Lung (tissue), 12 donors: ENCODE measurements around the gene AHRR. TPM values are rescaled to one million over a fixed set of nuclear protein-coding genes. Genes with fewer than 3 reads are reported as not detected.
"Not testable (repeated sequence)": the region's sequence is repeated elsewhere in the genome, so short reads cannot be mapped to it uniquely, and the experiment has no call there.

Experiments used
- ATAC-seq: fragments of 200-7000 bp; cut with Tn5 transposase; one replicate; pipeline ENCODE4 v1.9.1; 2020; ENCODE audit warnings: moderate number of reproducible peaks; ENCODE audit not compliant: insufficient read depth, low FRiP score
- DNase-seq, 3 donors: peaks; one replicate each; pipeline ENCODE4 v3.0.0-alpha.2; 2013 to 2017
- H3K27ac ChIP-seq, 2 donors: one replicate each; pipeline ENCODE4 v1.5.1; 2013; ENCODE audit warnings: mild to moderate bottlenecking in 2 of 2, moderate library complexity in 2 of 2, control low read depth in 1 of 2, inconsistent platforms in 1 of 2, low read depth in 1 of 2, low read length in 1 of 2
- H3K27me3 ChIP-seq, 3 donors: one replicate each; pipeline ENCODE4 v1.5.1; 2013; ENCODE audit warnings: low read length in 2 of 3; ENCODE audit not compliant: control insufficient read depth in 3 of 3, insufficient read depth in 3 of 3
- H3K36me3 ChIP-seq, 4 donors: one replicate each; pipeline ENCODE4 v1.5.1; 2013; ENCODE audit warnings: low read length in 4 of 4, mild to moderate bottlenecking in 1 of 4, moderate library complexity in 1 of 4; ENCODE audit not compliant: control insufficient read depth in 4 of 4, insufficient read depth in 4 of 4
- H3K4me1 ChIP-seq, 5 donors: one replicate each; pipeline ENCODE4 v1.5.1; 2013; ENCODE audit warnings: low read length in 5 of 5, mild to moderate bottlenecking in 2 of 5, moderate library complexity in 1 of 5; ENCODE audit not compliant: control insufficient read depth in 5 of 5, insufficient read depth in 5 of 5
- H3K4me3 ChIP-seq: one replicate; pipeline ENCODE4 v1.5.1; 2013; ENCODE audit warnings: mild to moderate bottlenecking, control low read depth, moderate library complexity
- H3K9ac ChIP-seq, 2 donors: one replicate each; pipeline ENCODE4 v1.5.1; 2013; ENCODE audit warnings: low read length in 2 of 2, control low read depth in 1 of 2; ENCODE audit not compliant: insufficient read depth in 1 of 2
- H3K9me3 ChIP-seq, 4 donors: one replicate each; pipeline ENCODE4 v1.5.1; 2013; ENCODE audit warnings: low read length in 3 of 4, mild to moderate bottlenecking in 1 of 4, moderate library complexity in 1 of 4; ENCODE audit not compliant: control insufficient read depth in 4 of 4, insufficient read depth in 3 of 4
- WGBS, 2 donors: extraction: QIAGEN DNeasy Blood & Tissue Kit; methylation state at CpG; one replicate each; pipeline ENCODE4 v1.1.7; 2013; 5-methylcytosine and 5-hydroxymethylcytosine counted together
- polyA plus RNA-seq, 2 donors: library from polyadenylated mRNA; stranded (reverse); fragments of 200-250 nt; gene quantifications; one replicate each; pipeline ENCODE4 v1.2.1, GENCODE V29; 2013
- total RNA-seq, 2 donors: library from RNA; depleted of rRNA in 1 of 2; stranded (reverse); fragments of >200 nt in 1 of 2; gene quantifications; one replicate each; pipeline ENCODE4 v1.2.1, GENCODE V29; 2014 to 2021
- TF ChIP-seq, protein P1 (sequence below): IDR thresholded peaks from 2 replicates; pipeline ENCODE4 v1.5.1; 2012; ENCODE audit warnings: mild to moderate bottlenecking; ENCODE audit errors: control extremely low read depth, extremely low read depth
- donor health status: control.
- donor health status: control.
- donor health status: Bipolar disorder and iron deficiency.
- donor health status: healthy.
- donor health status: DM: yes; HTN: yes; CAD: no.

Gene AHRR
- total and polyA plus RNA-seq, 4 donors: 0.63 to 8.8 (median 2.8) TPM

DNA sequence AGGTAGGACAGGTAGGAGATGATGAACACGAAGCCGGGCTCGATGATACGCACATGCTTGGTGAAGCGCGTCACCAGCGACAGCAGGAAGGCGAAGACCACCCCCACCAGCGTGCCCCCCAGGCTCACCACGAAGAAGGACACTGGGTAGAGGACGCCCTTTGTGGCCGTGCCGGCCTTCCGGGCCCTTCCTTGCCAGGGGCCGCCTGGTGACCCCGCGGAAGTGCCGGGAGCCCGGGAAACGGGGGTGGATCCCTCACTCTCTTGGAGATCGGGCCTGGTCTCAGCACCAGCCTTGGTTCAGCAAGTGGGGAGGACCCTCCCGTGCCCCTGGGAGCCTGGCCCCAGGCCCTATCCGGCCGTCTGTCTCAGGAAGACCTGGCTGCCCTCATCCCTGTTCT, 163.0 kb downstream of the AHRR start:
- peaks cover 0 to 7% (median 0%) of the 10 kb centered on the region in 3 donors for H3K27me3 ChIP-seq
- WGBS, 2 donors: 90 to 97% methylated on average over 24 of the region's 24 CpGs
- H3K27ac ChIP-seq: no peak overlapping the region
- ATAC-seq: no peak
- H3K36me3 ChIP-seq: no peaks in the 10 kb centered on the region
- H3K9me3 ChIP-seq: peaks cover 0 to 2% (median 0%) of the 10 kb centered on the region in 4 donors
- DNase-seq: no peak
- H3K9ac ChIP-seq: no peak overlapping the region
- TF ChIP-seq, protein P1, sequence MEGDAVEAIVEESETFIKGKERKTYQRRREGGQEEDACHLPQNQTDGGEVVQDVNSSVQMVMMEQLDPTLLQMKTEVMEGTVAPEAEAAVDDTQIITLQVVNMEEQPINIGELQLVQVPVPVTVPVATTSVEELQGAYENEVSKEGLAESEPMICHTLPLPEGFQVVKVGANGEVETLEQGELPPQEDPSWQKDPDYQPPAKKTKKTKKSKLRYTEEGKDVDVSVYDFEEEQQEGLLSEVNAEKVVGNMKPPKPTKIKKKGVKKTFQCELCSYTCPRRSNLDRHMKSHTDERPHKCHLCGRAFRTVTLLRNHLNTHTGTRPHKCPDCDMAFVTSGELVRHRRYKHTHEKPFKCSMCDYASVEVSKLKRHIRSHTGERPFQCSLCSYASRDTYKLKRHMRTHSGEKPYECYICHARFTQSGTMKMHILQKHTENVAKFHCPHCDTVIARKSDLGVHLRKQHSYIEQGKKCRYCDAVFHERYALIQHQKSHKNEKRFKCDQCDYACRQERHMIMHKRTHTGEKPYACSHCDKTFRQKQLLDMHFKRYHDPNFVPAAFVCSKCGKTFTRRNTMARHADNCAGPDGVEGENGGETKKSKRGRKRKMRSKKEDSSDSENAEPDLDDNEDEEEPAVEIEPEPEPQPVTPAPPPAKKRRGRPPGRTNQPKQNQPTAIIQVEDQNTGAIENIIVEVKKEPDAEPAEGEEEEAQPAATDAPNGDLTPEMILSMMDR: no peak
- H3K4me1 ChIP-seq: peaks cover 0 to 8% (median 0%) of the 10 kb centered on the region in 5 donors
- no peak overlapping the region for H3K4me3 ChIP-seq

DNA sequence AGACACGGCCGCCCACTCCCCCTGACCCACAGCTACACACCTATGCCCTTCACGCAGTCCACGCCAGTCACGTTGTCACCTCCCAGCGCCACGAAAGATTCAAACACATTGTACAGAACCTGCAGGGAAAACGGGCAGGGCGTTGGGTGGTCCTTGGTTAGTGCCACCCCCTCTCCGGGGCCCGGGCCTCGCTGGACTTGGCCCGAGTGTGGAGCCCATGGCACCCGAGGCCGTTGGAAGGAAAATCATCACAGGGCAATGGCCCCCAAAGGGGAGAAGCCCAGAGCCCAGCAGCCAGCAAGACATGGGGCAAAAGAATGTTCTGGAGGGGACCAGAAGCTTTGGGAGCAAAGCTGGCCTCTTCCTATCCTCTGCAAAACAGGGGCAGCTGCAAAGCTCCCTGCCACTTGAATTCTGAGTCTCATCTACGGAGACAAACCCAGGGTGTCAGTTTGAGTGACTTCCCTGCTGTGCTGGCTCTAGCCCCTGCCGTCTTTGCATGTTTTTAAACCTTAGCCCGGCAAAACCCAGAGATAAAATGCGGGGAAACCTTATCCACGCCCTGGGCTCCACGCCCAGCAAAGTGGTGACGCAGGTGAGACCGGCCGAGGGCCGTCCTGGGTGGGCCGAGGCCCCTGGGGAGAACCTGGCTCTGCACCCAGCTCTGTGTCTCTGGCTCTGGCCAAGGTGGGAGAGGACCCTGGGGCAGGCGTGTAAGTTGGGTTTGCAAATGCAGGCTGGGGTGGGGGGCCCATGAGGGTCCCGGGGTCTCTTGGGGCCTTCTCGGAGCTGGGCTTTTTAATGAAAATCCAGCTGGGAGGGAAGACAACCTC, 163.8 kb downstream of the AHRR start:
- H3K9ac ChIP-seq: no peak overlapping the region
- peaks cover 0 to 2% (median 0%) of the 10 kb centered on the region in 4 donors for H3K9me3 ChIP-seq
- 76 to 87% methylated on average over 29 of the region's 29 CpGs for WGBS, 2 donors
- H3K4me1 ChIP-seq: peaks cover 0 to 12% (median 0%) of the 10 kb centered on the region in 5 donors
- peaks cover 0 to 7% (median 0%) of the 10 kb centered on the region in 3 donors for H3K27me3 ChIP-seq
- ATAC-seq (no peak), DNase-seq (no peak)
- no peak overlapping the region for H3K4me3 ChIP-seq
- no peaks in the 10 kb centered on the region for H3K36me3 ChIP-seq
- TF ChIP-seq, protein P1: no peak
- H3K27ac ChIP-seq: no peak overlapping the region

DNA sequence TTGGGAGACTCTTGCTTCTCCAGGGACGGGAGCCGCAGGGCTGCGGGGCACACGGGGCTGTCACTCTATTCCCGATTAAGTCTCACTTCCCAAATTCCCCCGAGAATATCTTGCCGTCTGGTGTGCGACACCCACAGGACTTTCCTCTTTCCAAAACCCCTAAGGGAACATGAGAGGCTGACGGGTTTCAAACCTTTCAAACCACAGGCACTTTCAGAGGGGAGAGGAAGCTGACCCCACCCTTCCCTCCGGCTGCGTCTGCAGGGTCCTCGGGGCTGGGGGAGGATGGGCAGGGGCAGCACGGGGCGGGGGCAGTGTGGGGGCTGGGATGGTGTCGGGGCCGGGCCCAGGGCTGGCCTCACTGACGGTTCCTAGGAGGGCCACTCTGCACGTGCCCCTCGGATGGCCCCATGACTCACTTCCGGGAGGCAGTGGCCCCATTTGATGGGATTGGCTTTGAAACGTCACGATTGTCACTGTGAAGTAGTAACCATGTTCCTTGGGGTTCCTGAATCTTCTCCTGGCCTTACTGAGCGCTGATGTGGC, 164.5 kb downstream of the AHRR start:
- H3K9me3 ChIP-seq: peaks cover 0 to 2% (median 0%) of the 10 kb centered on the region in 4 donors
- no peak overlapping the region for H3K9ac ChIP-seq
- TF ChIP-seq, protein P1: no peak
- H3K36me3 ChIP-seq: no peaks in the 10 kb centered on the region
- H3K4me1 ChIP-seq: peaks cover 0 to 12% (median 0%) of the 10 kb centered on the region in 5 donors
- ATAC-seq: no peak
- H3K4me3 ChIP-seq: no peak overlapping the region
- H3K27ac ChIP-seq: no peak overlapping the region
- DNase-seq: no peak
- H3K27me3 ChIP-seq: peaks cover 0 to 7% (median 0%) of the 10 kb centered on the region in 3 donors
- WGBS, 2 donors: 28 to 40% methylated on average over 21 to 23 of the region's 23 CpGs

DNA sequence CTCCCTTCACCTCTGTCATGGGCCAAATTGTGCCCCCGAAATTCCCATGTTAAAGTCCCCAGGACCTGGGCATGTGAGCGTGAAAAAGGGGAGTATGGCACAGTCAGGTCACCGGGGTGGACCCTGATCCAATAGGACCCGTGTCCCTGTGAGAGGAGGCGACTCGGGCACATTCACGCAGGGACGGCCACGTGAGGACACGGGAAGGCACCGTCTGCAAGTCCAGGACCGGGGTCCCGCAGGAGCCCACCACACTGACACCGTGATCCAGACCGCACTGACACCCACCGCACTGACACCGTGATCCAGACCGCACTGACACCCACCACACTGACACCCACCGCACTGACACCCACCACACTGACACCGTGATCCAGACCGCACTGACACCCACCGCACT, 165.1 kb downstream of the AHRR start:
- ATAC-seq, H3K9ac ChIP-seq, H3K27me3 ChIP-seq, H3K4me3 ChIP-seq, H3K36me3 ChIP-seq, DNase-seq, H3K27ac ChIP-seq, H3K9me3 ChIP-seq: not testable (repeated sequence)
- 90 to 94% methylated on average over 18 of the region's 22 CpGs for WGBS, 2 donors
- H3K4me1 ChIP-seq: peaks cover 0 to 12% (median 0%) of the 10 kb centered on the region in 5 donors
